Liver (tissue), 9 donors: ENCODE data around the gene ZMYM3. TPM values are rescaled to one million over a fixed set of nuclear protein-coding genes. Genes with fewer than 3 reads are reported as not detected.

Source experiments
- DNase-seq: peaks from one replicate; pipeline ENCODE4 v3.0.0-alpha.2; 2017; ENCODE audit warnings: low spot score
- H3K27ac ChIP-seq, 2 donors: one replicate each; pipeline ENCODE4 v1.7.0; 2013; ENCODE audit warnings: inconsistent platforms in 2 of 2, low read length in 2 of 2, control low read depth in 1 of 2, low read depth in 1 of 2, mild to moderate bottlenecking in 1 of 2
- H3K27me3 ChIP-seq, 4 donors: one replicate each; pipeline versions ENCODE4 v1.6.1 to v1.7.0; 2013; ENCODE audit warnings: low read length in 3 of 4, inconsistent platforms in 1 of 4, mild to moderate bottlenecking in 1 of 4, moderate library complexity in 1 of 4; ENCODE audit not compliant: control insufficient read depth in 4 of 4, insufficient read depth in 4 of 4
- H3K36me3 ChIP-seq, 4 donors: one replicate each; pipeline versions ENCODE4 v1.6.1 to v1.7.0; 2013; ENCODE audit warnings: low read length in 3 of 4, mild to moderate bottlenecking in 3 of 4, low read depth in 1 of 4, moderate library complexity in 1 of 4; ENCODE audit not compliant: control insufficient read depth in 4 of 4, insufficient read depth in 3 of 4
- H3K4me1 ChIP-seq, 4 donors: one replicate each; pipeline versions ENCODE4 v1.6.1 to v1.7.0; 2013; ENCODE audit warnings: low read length in 3 of 4, mild to moderate bottlenecking in 3 of 4, moderate library complexity in 1 of 4; ENCODE audit not compliant: control insufficient read depth in 4 of 4, insufficient read depth in 4 of 4
- H3K4me3 ChIP-seq, 3 donors: one replicate each; pipeline versions ENCODE4 v1.6.1 to v1.7.0; 2013; ENCODE audit warnings: low read length in 3 of 3, control low read depth in 1 of 3, low read depth in 1 of 3, mild to moderate bottlenecking in 1 of 3
- H3K9ac ChIP-seq, 2 donors: one replicate each; pipeline ENCODE4 v1.7.0; 2013; ENCODE audit warnings: low read length in 2 of 2, mild to moderate bottlenecking in 2 of 2, moderate library complexity in 2 of 2, control low read depth in 1 of 2, low read depth in 1 of 2
- H3K9me3 ChIP-seq, 4 donors: one replicate each; pipeline versions ENCODE4 v1.6.1 to v1.7.0; 2013; ENCODE audit warnings: low read length in 3 of 4; ENCODE audit not compliant: control insufficient read depth in 4 of 4
- ATF3 ChIP-seq: IDR thresholded peaks from 2 replicates; pipeline ENCODE4 v1.6.1; 2016; ENCODE audit warnings: antibody characterized with exemption
- CTCF ChIP-seq: fragments of 150-350 bp; IDR thresholded peaks from 2 replicates; pipeline ENCODE4 v1.5.1; 2017; ENCODE audit warnings: improper control_type of control experiment, low read depth, low read length; ENCODE audit not compliant: missing input control
- EGR1 ChIP-seq, 2 donors: IDR thresholded peaks; 2 replicates each; pipeline ENCODE4 v1.6.1; 2016 to 2018; ENCODE audit warnings: antibody characterized with exemption in 2 of 2, low read depth in 2 of 2
- FOXA1 ChIP-seq: IDR thresholded peaks from 2 replicates; pipeline ENCODE4 v1.6.1; 2016; ENCODE audit warnings: antibody characterized with exemption
- FOXA2 ChIP-seq: IDR thresholded peaks from 2 replicates; pipeline ENCODE4 v1.6.1; 2016; ENCODE audit warnings: antibody characterized with exemption
- GABPA ChIP-seq, 2 donors: IDR thresholded peaks in 1 of 2; conservative IDR thresholded peaks in 1 of 2; 2 replicates each; pipeline ENCODE4 v1.6.1; 2016; ENCODE audit warnings: antibody characterized with exemption in 2 of 2, mild to moderate bottlenecking in 1 of 2, moderate library complexity in 1 of 2
- HNF4A ChIP-seq, 2 donors: conservative IDR thresholded peaks; 2 replicates each; pipeline ENCODE4 v1.6.1; 2016; ENCODE audit warnings: antibody characterized with exemption in 2 of 2, mild to moderate bottlenecking in 2 of 2
- HNF4G ChIP-seq: IDR thresholded peaks from 2 replicates; pipeline ENCODE4 v1.6.1; 2016; ENCODE audit warnings: antibody characterized with exemption
- JUND ChIP-seq, 2 donors: IDR thresholded peaks; 2 replicates each; pipeline ENCODE4 v1.6.1; 2016; ENCODE audit warnings: antibody characterized with exemption in 2 of 2
- MAX ChIP-seq: IDR thresholded peaks from 2 replicates; pipeline ENCODE4 v1.6.1; 2016; ENCODE audit warnings: antibody characterized with exemption
- NR2F2 ChIP-seq: IDR thresholded peaks from 2 replicates; pipeline ENCODE4 v1.6.1; 2016; ENCODE audit warnings: antibody characterized with exemption
- RAD21 ChIP-seq, 2 donors: IDR thresholded peaks; 2 replicates each; pipeline ENCODE4 v1.6.1; 2016; ENCODE audit warnings: antibody characterized with exemption in 2 of 2, mild to moderate bottlenecking in 2 of 2
- REST ChIP-seq: IDR thresholded peaks from 2 replicates; pipeline ENCODE4 v1.6.1; 2016; ENCODE audit warnings: antibody characterized with exemption, mild to moderate bottlenecking
- RXRA ChIP-seq, 2 donors: IDR thresholded peaks; 2 replicates each; pipeline ENCODE4 v1.6.1; 2017 to 2018; ENCODE audit warnings: antibody characterized with exemption in 2 of 2, mild to moderate bottlenecking in 1 of 2
- SP1 ChIP-seq: IDR thresholded peaks from 2 replicates; pipeline ENCODE4 v1.6.1; 2018; ENCODE audit warnings: antibody characterized with exemption, mild to moderate bottlenecking
- TAF1 ChIP-seq: conservative IDR thresholded peaks from 2 replicates; pipeline ENCODE4 v1.6.1; 2016; ENCODE audit warnings: antibody characterized with exemption, mild to moderate bottlenecking
- YY1 ChIP-seq: IDR thresholded peaks from 2 replicates; pipeline ENCODE4 v1.6.1; 2016; ENCODE audit warnings: antibody characterized with exemption, mild to moderate bottlenecking
- ZBTB33 ChIP-seq: IDR thresholded peaks from 2 replicates; pipeline ENCODE4 v1.6.1; 2016; ENCODE audit warnings: antibody characterized with exemption
- WGBS: extraction: QIAGEN DNeasy Blood & Tissue Kit; methylation state at CpG from one replicate; pipeline ENCODE4 v1.1.7; 2013; 5-methylcytosine and 5-hydroxymethylcytosine counted together
- polyA plus RNA-seq, 2 donors: library from polyadenylated mRNA; stranded (reverse) in 1 of 2; unstranded in 1 of 2; fragments of 200-250 nt in 1 of 2; fragments of >200 nt in 1 of 2; fragmentation: Nextera tagmentation in 1 of 2; extraction: Ambion mirVana in 1 of 2; gene quantifications; one replicate each; pipeline versions ENCODE4 v1.2.1 to v1.2.3, GENCODE V29; 2013 to 2015
- total RNA-seq, 2 donors: library from RNA; depleted of rRNA; stranded (reverse); fragments of >200 nt; gene quantifications; one replicate each; pipeline ENCODE4 v1.2.3, GENCODE V29; 2014
- donor health status: healthy.
- donor health status: healthy.
- donor health status: healthy.
- donor health status: healthy.
- donor health status: healthy.

Gene ZMYM3
- total and polyA plus RNA-seq, 4 donors, result 4.5 to 13.3 (median 6.2) TPM

GRCh38 chrX:71228063-71228642, 25.8 kb downstream of the ZMYM3 start:
- no peak overlapping the region for H3K4me3 ChIP-seq
- no peaks in the 10 kb centered on the region for H3K27me3 ChIP-seq
- WGBS, result 26% methylated on average over 1 of the region's 1 CpG
- peaks cover 13 to 58% (median 47%) of the 10 kb centered on the region in 4 donors for H3K4me1 ChIP-seq
- no peaks in the 10 kb centered on the region for H3K9me3 ChIP-seq
- H3K27ac ChIP-seq, result peak overlapping the region; percentile 74 to 95
- peak overlapping the region in 1 of 2 donors; percentile 50 for H3K9ac ChIP-seq
- TF ChIP-seq YY1, result peak; percentile 26
- peak; percentile 56 for TF ChIP-seq ZBTB33
- no peak for TF ChIP-seq RAD21 (IDR thresholded peaks at IDR 0.05)
- peak; percentile 93 for TF ChIP-seq ATF3
- TF ChIP-seq SP1, result peak; percentile 99
- TF ChIP-seq JUND (IDR thresholded peaks at IDR 0.05), result peak; percentile 76 to 96
- TF ChIP-seq FOXA1, result no peak
- TF ChIP-seq HNF4G, result peak; percentile 99
- no peak for TF ChIP-seq CTCF
- TF ChIP-seq FOXA2, result peak; percentile 3
- peak; percentile 27 to 46 for TF ChIP-seq EGR1 (IDR thresholded peaks at IDR 0.05; ENCODE audit: low read depth in 2 of 2)
- peak in 1 of 2 donors; percentile 36 for TF ChIP-seq GABPA (IDR thresholded peaks at IDR 0.05 in 1 of 2, conservative IDR thresholded peaks at IDR 0.05 in 1 of 2)
- TF ChIP-seq HNF4A (conservative IDR thresholded peaks at IDR 0.05), result peak; percentile 97 to 100
- no peak for TF ChIP-seq TAF1
- TF ChIP-seq MAX, result peak; percentile 35
- peak; percentile 58 for TF ChIP-seq NR2F2
- peak; percentile 86 to 92 for TF ChIP-seq RXRA (IDR thresholded peaks at IDR 0.05)
- peak; percentile 5 for TF ChIP-seq REST
- H3K36me3 ChIP-seq, result peaks cover 0 to 7% (median under 1%) of the 10 kb centered on the region in 4 donors
- DNase-seq, result no peak
